ENCODE results near the gene GPX6. TPM values are rescaled to one million over a fixed set of nuclear protein-coding genes. Genes with fewer than 3 reads are reported as not detected.
"Not testable (repeated sequence)": the region's sequence is repeated elsewhere in the genome, so short reads cannot be mapped to it uniquely, and the experiment has no call there.

The GPX6 gene
- total and polyA plus RNA-seq, 7 donors = not detected

- 68 to 70% (median 70%) methylated on average over 10 of the region's 10 CpGs for WGBS, 3 donors
- intact Hi-C loops (cut with DNase I) = no loop called here
- no peak for DNase-seq
Observed at GRCh38 chr6:28525496-28526039, 10.0 kb upstream of the GPX6 start, which contains the start of gene GPX5. Gene GPX5 (plus strand): TSS chr6:28525881. CDS start chr6:28526014, 133 bp downstream.

GRCh38 chr6:28523241-28523622 lies 7.6 kb upstream of the GPX6 start:
- Histone ChIP-seq H3K9me3 (no peaks in the 10 kb centered on the region), H3K27me3 (ENCODE audit: insufficient read depth in 3 of 3, low read length in 2 of 3) (peaks cover 0 to 8% (median 6%) of the 10 kb centered on the region in 3 donors), H3K36me3 (ENCODE audit: insufficient read depth in 1 of 2, low read depth in 1 of 2) (no peaks in the 10 kb centered on the region), H3K27ac (no peak overlapping the region), H3K4me1 (no peaks in the 10 kb centered on the region), H3K4me3 (no peak overlapping the region)
- no peak for TF ChIP-seq CTCF (IDR thresholded peaks at IDR 0.05)
- ATAC-seq = no peak
- 22 to 24% (median 22%) methylated on average over 3 of the region's 3 CpGs for WGBS, 3 donors
- intact Hi-C loops (cut with DNase I) = no loop called here
- no peak for DNase-seq

More at GRCh38 chr6:28525496-28526039, 10.0 kb upstream of the GPX6 start, which contains the start of gene GPX5:
- peaks cover 0 to 6% (median 4%) of the 10 kb centered on the region in 3 donors for H3K27me3 ChIP-seq (ENCODE audit: insufficient read depth in 3 of 3, low read length in 2 of 3)
- no peak for ATAC-seq
- no peak for TF ChIP-seq CTCF (IDR thresholded peaks at IDR 0.05)
- H3K4me1 ChIP-seq = no peaks in the 10 kb centered on the region
- no peaks in the 10 kb centered on the region for H3K9me3 ChIP-seq
- H3K4me3 ChIP-seq = no peak within 1 kb of the TSS
- no peaks in the 10 kb centered on the region for H3K36me3 ChIP-seq (ENCODE audit: insufficient read depth in 1 of 2, low read depth in 1 of 2)
- no peak within 1 kb of the TSS for H3K27ac ChIP-seq

- Histone ChIP-seq H3K9me3 (no peaks in the 10 kb centered on the region), H3K4me3 (no peak overlapping the region), H3K4me1 (no peaks in the 10 kb centered on the region), H3K36me3 (ENCODE audit: insufficient read depth in 1 of 2, low read depth in 1 of 2) (no peaks in the 10 kb centered on the region), H3K27ac (no peak overlapping the region), H3K27me3 (ENCODE audit: insufficient read depth in 3 of 3, low read length in 2 of 3) (peaks cover 0 to 11% (median 6%) of the 10 kb centered on the region in 3 donors)
- no peak for DNase-seq
- intact Hi-C loops (cut with DNase I) = no loop called here
- no peak for TF ChIP-seq CTCF (IDR thresholded peaks at IDR 0.05)
- ATAC-seq = no peak
Observed at GRCh38 chr6:28522594-28523240, 7.1 kb upstream of the GPX6 start.

GRCh38 chr6:28517964-28518363 lies 2.4 kb upstream of the GPX6 start:
- ATAC-seq (no peak), DNase-seq (no peak)
- Histone ChIP-seq H3K36me3 (ENCODE audit: insufficient read depth in 1 of 2, low read depth in 1 of 2) (no peaks in the 10 kb centered on the region), H3K4me3 (no peak overlapping the region), H3K27me3 (ENCODE audit: insufficient read depth in 3 of 3, low read length in 2 of 3) (peaks cover 0 to 9% (median 4%) of the 10 kb centered on the region in 3 donors), H3K4me1 (no peaks in the 10 kb centered on the region), H3K27ac (no peak overlapping the region), H3K9me3 (no peaks in the 10 kb centered on the region)
- intact Hi-C loops (cut with DNase I) = no loop called here
- 76 to 77% (median 77%) methylated on average over 2 of the region's 2 CpGs for WGBS, 3 donors
- TF ChIP-seq CTCF (IDR thresholded peaks at IDR 0.05) = no peak

GRCh38 chr6:28512387-28512786 lies 3.2 kb downstream of the GPX6 start:
- intact Hi-C loops (cut with DNase I); H3K4me1 ChIP-seq; H3K9me3 ChIP-seq; DNase-seq; H3K27ac ChIP-seq; H3K27me3 ChIP-seq (ENCODE audit: insufficient read depth in 3 of 3, low read length in 2 of 3); H3K36me3 ChIP-seq (ENCODE audit: insufficient read depth in 1 of 2, low read depth in 1 of 2); ATAC-seq; H3K4me3 ChIP-seq: not testable (repeated sequence)
- WGBS, 3 donors = 82 to 90% (median 87%) methylated on average over 8 of the region's 8 CpGs

Data from psoas muscle (tissue), 8 donors.